Left ventricle myocardium superior (tissue), 1 donor: Measurements from ENCODE around the gene C22orf42. TPM values are rescaled to one million over a fixed set of nuclear protein-coding genes. Genes with fewer than 3 reads are reported as not detected.
"Not testable (repeated sequence)": the region's sequence is repeated elsewhere in the genome, so short reads cannot be mapped to it uniquely, and the experiment has no call there.

ENCODE experiments used
- ATAC-seq: fragments of 200-7000 bp; cut with Tn5 transposase; one replicate; pipeline ENCODE4 v1.9.1; 2020; ENCODE audit warnings: mild to moderate bottlenecking, moderate library complexity
- DNase-seq: peaks from one replicate; pipeline ENCODE4 v3.0.0-alpha.2; 2020
- intact Hi-C: fragments of 100-400 bp; cut with micrococcal nuclease; formaldehyde crosslinking; loops from one replicate; pipeline ENCODE4 v1.11.0; 2022
- total RNA-seq: library from RNA; stranded (reverse); fragmentation: NEBNext Ultra II Directional; extraction: Animal tissue kit (Norgen Biotek cat#: 25700); gene quantifications from one replicate; pipeline ENCODE4 v1.2.1, GENCODE V29; 2021
- donor health status: DM: no; HTN: yes; CAD: no; lungs with severe emphysema.

The C22orf42 gene
- total RNA-seq, 1 donor from 2014 or later = not detected

DNA sequence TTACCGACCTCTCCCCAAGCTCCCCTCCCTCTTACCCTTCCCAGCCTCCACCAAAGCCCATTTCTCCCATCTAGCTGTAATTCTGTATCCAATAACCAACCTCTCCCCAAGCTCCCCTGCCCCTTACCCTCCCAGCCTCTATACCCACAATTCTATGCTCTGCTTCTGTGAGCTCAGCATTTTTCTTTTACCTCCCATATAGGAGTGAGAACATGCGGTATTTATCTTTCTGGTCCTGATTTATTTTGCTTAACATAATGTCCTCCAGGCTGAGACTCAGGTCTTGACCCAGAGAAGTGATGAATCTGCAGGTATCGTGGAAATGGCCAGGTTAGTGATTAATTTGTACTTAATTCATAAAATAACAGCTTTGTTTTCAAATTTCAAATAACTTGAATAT lies 36.8 kb upstream of the C22orf42 start:
- intact Hi-C loops, DNase-seq, ATAC-seq: not testable (repeated sequence)

DNA sequence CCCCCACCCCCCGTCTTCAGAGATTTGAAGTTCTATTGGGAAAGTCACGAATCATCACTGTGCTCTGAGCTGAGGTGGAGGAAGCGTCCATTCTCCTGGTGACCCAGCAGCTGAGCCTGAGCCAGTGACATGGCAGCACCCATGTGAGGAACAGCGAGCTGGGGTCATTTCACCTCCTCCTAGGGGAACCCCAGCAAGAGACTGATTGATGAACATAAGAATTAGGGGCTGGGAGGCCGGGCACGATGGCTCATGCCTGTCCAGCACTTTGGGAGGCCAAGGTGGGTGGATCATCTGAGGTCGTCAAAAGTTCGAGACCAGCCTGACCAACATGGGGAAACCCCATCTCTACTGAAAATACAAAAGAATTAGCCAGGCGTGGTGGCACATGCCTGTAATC lies 34.2 kb upstream of the C22orf42 start:
- intact Hi-C loops, ATAC-seq, DNase-seq: not testable (repeated sequence)

DNA sequence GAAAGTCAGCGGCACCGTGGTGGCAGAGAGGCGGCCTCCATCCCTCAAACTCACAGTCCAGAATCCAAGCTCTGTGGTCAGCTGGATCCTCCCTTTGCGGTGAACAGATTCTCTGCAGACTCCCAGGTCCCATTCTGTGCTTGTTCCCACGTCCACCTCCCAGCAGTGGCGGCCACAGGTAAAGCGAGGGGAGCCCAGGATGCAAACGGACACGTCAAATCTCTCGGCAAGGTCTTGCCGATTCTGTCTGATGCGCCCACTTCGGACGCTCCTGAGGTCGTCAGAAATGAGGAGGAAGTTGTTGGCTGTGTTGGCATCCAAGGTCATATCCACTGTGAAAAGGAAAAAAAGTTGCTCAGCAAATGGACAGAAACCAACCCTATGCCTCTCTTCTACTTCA lies 31.9 kb upstream of the C22orf42 start:
- intact Hi-C loops, ATAC-seq, DNase-seq: not testable (repeated sequence)

DNA sequence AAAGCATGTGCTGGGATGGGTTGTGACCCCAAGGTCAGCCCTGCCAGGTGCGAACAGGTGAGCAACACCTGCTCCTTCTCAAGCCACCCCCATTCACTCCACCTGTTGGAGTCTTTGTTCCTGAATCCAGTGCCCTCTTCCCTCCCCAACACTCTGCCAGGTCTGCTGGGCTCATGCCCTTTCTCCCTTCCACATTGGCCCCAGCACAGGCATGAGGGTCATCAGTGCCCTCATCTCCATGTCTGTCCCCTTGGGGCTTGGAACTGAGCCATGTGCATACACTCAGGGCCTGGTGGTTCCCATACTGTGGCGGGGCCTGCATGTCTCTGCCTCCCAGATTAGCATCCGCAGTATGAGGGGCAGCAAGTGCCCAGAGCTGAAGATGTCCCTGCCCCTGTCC lies 26.7 kb upstream of the C22orf42 start:
- ATAC-seq (no peak), DNase-seq (no peak)
- intact Hi-C loops = no loop called here

DNA sequence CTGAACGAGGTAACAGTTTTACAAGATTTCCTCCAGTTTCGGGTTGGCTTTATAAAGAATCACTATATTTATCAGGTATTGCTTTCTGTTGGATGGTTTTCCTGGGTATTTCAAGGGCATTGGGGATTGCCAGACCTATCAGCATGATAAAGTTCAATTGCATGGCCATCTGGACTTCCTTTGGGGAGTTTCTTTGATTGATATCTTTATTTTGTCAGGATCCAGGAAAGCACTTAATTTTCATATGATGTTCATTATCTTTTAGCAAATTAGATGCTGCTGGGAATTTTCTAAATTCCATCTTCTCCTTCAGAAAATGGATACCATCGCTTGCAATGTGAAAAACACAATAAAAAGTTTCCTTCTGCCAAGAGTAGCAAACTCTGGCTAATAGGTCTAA lies 24.5 kb upstream of the C22orf42 start:
- DNase-seq (no peak), ATAC-seq (no peak)
- intact Hi-C loops = no loop called here

DNA sequence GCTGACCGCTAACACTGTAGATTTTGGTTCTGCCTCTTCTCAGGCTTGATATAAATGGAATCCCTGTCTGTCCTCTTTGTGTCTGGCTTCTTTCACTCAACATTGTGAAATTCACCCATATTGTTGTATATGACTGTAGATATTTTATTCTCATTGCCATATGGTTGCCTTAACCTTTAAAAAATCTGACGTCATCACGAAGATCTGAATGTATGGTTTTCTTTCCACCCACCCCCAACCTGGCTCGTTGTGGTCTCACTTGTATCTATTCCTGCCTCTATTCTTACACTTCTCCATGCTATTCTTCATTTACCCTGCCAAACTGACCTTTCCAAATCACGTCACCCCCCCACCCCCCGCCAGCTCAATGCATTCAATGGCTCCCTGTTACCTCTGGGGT lies 21.9 kb upstream of the C22orf42 start:
- no peak for DNase-seq
- intact Hi-C loops = no loop called here
- ATAC-seq = no peak

DNA sequence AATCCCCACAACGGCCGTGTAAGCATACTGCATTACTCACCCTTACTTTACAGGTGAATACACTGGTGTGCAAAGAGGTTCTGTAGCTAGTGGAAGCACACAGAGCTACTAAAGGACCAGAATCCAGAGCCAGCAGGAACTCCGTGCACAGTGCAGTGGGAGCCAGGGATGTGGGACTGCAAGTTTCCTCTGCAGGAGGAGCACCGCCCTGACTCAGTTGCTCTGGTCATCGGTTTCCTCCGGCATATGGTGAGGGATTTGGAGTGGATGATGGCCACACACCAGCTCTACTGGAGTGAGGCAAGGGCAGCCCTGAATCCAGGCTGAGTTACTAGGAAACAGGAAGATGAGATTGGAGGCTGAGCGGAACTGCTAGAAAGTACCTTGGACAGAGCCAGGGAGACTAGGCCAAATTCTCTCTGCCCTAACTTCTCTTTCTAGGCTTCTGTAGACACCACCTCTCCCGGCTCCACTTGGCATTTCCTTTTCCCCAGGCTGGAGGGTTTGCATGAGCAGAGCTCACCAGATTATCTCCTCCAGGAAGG lies 18.2 kb upstream of the C22orf42 start:
- ATAC-seq (no peak), DNase-seq (no peak)
- intact Hi-C loops = no loop called here

DNA sequence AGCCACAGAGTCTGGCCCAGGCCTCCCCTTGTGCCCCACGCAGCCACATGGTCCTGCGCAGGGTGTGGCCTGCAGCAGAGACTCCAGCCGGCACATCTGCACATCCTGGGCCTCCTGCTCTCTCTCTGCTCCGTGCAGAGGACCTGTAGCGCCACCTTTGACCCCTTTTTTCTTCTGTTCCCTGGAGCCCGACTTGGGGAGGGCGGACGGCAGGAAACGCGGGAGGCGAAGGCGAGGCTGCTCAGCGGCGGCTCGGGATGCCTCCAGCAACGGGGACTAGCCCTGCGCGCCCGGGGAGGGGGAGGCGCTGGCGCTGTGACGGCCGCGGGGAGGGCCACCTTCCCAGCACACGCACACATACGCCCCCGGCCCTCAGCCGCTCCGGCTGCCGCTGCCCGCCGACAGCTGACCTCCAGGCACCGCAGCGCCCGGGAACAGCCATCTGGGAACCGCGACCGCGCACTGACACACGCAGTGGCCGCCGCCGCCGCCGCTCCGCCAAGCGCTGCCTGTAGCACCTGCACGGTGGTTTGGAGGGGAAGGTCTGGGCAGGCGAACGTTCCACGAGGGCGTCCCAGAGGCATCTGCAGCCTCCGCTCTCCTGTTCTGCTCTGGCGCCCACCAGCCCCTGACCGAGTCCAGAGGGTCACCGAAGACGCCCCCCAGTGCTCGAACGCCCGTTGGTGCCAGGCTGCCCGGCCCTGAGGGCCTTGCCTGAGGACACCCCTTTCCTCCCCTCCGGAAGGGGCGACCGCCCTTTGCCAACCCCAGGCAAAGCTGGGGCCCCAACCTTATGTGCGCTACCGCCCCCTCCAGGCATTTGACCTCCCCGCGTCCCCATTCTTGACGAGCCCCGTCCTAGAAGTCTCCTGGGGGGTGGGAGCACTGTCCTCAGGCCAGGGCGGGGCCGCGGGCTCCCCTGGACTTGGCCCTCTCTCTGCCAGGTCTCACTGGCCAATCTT lies 16.9 kb upstream of the C22orf42 start:
- intact Hi-C loops = no loop called here
- DNase-seq (no peak), ATAC-seq (peak; percentile 37)

DNA sequence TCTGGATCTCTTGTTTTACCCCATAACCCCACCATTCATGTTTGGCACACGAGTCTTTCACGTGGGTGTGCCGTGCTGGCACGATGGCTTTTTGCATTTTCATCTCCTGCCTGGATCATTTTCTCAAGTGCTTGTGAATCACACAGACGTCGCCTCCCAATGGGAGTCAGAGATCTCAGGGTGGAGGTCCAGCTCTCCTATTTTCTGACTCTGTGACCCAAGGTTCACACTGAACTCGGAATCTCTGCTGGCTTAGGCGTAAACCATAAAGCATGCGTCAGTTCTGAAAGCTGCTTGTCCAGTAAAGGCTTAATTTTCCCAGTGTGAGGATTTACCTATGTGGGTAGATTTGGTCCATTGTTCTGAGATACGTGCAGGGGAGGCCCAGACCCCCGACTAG lies 16.0 kb upstream of the C22orf42 start:
- DNase-seq (no peak), ATAC-seq (no peak)
- intact Hi-C loops = no loop called here

DNA sequence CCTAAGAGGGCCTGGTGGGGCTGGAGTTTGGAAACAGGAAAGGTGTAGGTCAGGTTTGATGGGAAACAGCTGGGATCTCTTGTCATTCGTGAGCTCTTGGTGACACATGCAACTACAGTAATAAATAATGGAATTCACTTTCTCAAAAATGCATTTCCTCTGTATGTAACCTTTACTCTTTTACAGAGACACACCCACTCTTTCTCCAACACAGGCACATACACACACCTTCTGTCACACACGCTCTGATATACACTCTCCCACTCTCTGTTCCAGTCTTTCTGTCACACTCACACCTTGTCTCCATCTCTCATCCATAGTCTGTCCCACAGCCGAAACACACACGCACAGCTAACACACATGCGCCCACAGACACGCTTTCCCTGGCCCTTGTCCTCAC lies 6.6 kb upstream of the C22orf42 start:
- intact Hi-C loops = no loop called here
- ATAC-seq (no peak), DNase-seq (no peak)

DNA sequence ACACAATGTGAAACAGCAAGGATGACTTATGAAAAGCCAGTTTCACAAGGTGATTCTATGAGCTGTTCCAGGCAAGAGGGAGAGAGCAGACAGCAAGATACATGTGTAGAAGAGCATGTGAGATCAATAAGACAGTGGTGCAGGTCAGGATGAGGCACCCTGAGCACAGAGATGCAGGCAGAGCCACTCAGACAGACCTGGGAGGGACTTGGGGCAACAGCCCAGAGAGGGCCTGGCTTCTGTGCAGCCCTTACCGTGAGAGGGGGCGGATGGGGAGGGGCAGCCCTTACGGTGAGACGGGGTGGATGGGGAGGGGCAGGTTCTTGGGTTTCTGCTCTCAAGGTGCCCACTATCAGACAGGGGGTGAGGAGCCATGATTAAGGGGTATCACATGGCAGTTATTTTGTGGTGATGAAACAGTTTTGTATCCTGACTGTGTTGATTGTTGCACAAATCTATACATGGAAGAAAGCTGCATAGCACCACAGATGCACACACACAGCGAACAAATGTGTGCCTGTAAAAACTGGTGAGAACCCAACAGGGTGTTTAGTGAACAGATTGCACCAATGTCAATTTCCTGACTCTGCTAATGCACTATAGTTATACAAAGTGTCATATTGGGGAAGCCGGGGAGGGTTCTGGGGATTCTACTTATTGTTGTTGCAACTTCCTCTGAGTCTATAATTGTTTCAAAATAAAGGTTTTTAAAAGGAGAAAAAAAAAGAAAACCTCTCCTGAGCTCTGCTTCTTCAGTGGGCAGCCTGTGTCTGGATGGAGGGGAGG lies 5.2 kb upstream of the C22orf42 start:
- ATAC-seq (no peak), DNase-seq (no peak)
- intact Hi-C loops = no loop called here

DNA sequence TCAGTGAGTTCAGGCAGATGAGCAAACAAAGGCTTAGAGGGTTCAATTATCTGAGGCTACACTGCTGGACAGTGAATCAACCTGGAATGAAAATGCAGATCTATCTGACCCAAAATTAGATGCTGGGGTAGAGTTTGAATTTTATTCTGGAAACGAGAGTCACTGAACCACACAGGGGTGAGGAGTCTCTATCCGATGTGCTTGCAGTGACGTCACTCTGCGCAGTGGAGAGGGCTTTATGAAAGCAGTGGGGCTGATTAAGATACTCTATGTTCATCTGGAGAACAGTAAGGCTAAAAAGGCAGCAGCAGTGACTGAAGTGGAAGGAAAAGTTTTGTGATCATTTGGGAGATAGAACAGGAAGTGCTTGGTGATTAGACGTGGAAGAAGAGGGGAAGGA lies 1.3 kb upstream of the C22orf42 start:
- ATAC-seq, intact Hi-C loops, DNase-seq: not testable (repeated sequence)

DNA sequence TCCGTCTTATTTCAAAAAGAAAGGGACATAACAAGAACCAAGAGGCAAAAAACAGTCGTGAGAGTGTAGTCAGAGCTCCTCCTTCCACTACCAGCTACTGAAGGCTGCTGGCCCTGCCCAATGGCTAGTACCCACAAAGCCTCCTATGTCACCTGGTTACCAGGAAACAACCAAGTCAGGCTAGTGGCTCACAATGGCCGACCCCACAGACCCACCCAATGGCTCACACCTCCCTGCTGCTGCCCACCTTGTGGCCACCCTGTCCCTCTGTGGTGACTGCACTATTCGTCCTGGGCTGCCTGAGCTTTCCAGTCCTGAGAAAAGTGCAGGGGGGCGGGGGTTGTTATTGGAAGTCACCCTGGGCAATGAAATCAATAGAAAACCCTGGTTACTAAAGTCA lies 1.5 kb downstream of the C22orf42 start:
- ATAC-seq, DNase-seq, intact Hi-C loops: not testable (repeated sequence)

DNA sequence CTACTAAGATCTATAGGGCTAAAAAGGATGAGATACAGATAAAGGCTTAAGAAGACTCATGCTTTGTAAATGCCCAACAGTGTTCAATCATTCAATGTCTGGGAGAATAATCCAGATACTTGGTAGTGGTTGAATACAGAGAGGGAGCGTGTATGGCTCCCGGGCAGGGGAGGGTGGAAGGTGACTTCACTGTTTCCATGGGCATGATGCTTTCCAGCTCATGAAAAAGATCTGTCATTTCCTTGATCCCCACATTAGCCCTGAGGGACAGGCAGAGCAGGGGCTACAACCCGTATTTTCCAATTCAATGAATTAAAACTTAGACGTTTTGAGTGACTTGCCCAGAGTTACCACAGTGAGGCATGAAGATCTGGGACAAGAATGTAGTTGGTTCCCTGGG lies 4.4 kb downstream of the C22orf42 start:
- ATAC-seq, intact Hi-C loops, DNase-seq: not testable (repeated sequence)

DNA sequence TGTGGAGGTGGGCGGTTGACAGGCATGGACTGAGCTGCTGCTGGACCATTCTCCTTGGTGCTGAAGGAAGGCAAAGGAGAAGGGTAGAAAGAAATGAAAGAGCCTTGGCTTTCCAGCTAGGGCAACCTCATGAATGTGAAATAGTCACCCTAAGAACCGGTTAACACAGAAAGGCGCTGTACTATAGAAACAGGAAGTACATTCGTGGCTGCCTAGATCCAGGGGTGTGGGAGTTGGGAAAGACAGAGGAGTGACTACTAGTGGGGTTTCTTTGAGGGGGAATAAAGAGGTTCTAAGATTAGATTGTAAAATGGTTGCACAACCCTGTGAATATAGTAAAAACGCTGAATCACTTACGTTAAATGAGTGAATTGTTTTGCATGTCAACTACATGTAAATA lies 7.5 kb downstream of the C22orf42 start:
- DNase-seq, ATAC-seq, intact Hi-C loops: not testable (repeated sequence)

DNA sequence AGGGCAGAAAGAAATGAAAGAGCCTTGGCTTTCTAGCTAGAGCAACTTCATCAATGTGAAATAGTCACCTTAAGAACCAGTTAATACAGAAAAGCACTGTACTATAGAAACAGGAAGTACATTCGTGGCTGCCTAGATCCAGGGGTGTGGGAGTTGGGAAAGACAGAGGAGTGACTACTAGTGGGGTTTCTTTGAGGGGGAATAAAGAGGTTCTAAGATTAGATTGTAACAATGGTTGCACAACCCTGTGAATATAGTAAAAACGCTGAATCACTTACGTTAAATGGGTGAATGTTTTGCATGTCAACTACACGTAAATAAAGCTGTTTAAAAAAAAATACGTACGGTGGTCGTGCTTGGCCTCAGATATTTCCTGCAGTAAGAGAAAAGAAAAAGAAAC lies 8.5 kb downstream of the C22orf42 start:
- ATAC-seq, intact Hi-C loops, DNase-seq: not testable (repeated sequence)

DNA sequence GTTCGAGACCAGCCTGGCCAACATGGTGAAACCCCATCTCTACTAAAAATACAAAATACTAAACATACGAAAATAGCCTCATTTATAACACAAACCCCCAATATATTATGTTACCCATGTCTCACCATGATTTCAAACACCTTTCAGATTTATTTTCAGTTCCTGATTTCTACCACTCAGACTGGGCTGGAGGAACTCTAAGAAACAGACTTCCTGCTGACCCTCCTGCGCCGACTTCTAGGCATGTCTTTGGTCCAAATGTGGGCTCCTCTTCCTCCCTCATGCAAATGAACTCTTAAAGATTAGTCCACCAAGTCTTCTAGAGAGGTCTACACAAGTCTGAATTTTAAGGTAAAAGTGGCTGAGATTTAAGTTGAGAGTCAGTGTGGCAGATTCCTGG lies 10.7 kb downstream of the C22orf42 start:
- intact Hi-C loops, DNase-seq, ATAC-seq: not testable (repeated sequence)

DNA sequence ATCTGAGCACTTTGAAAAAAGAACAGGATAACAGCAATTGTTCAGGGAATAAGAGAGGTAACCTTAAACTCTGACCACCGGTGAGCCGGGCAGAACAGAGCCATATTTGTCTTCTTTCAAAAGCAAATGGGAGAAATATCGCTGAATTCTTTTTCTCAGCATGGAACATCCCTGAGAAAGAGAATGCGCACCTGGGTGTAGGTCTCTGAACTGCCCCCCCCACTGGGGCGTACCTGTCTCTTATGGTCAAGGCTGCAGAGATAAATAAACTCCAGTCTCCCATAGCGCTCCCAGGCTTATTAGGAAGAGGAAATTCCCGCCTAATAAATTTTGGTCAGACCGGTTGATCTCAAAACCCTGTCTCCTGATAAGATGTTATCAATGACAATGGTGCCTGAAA lies 12.0 kb downstream of the C22orf42 start:
- ATAC-seq, DNase-seq, intact Hi-C loops: not testable (repeated sequence)

DNA sequence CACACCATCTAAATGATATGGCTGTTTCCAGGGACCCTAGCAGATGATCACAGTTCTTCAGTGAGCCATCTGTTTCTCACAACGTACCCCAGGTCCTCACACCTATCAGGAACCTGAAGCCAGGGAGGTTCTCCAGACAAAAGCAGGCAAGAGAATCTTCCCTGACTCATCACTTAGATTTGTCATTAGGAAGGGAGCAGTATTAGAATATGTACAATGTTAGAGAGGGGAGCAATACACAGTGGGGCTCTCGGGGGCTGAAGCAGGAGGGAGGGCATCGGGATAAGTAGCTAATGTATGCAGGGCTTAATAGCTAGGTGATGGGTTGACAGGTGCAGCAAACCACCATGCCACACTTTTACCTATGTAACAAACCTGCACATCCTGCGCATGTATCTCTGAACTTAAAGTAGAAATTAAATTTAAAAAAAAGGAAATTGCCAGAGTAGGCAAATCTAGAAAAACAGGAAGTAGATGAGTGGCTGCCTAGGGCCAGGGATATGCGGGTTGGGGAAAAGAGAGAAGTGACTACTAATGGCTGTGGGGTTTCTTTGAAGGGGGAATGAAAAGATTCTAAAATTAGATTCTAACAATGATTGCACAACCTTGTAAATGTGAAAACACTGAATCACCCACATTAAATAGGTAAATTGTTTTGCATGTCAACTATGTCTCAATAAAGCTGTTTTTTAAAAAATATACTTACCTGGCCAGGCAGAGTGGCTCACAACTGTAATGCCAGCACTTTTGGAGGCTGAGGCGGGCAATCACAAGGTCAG lies 14.4 kb downstream of the C22orf42 start:
- no peak for DNase-seq
- peak; percentile 18 for ATAC-seq
- intact Hi-C loops = no loop called here
